Choroid plexus epithelial cell (primary cell): ENCODE results near the gene CHST11.

Source experiments
- DNase-seq: peaks from one replicate; pipeline ENCODE4 v3.0.0-alpha.2; 2010; ENCODE audit warnings: low read depth
- H3K4me3 ChIP-seq: 2 replicates; pipeline ENCODE4 v1.5.1; 2011; ENCODE audit warnings: low read depth, mild to moderate bottlenecking, control low read depth, low read length, moderate library complexity
- TF ChIP-seq, protein P1 (sequence below): conservative IDR thresholded peaks from 2 replicates; pipeline ENCODE4 v1.5.1; 2011; ENCODE audit warnings: low read depth, mild to moderate bottlenecking, control low read depth, inconsistent platforms, low read length, moderate library complexity

CHST11 gene

GRCh38 chr12:104734541-104735095, 277.9 kb downstream of the CHST11 start:
- TF ChIP-seq, protein P1, sequence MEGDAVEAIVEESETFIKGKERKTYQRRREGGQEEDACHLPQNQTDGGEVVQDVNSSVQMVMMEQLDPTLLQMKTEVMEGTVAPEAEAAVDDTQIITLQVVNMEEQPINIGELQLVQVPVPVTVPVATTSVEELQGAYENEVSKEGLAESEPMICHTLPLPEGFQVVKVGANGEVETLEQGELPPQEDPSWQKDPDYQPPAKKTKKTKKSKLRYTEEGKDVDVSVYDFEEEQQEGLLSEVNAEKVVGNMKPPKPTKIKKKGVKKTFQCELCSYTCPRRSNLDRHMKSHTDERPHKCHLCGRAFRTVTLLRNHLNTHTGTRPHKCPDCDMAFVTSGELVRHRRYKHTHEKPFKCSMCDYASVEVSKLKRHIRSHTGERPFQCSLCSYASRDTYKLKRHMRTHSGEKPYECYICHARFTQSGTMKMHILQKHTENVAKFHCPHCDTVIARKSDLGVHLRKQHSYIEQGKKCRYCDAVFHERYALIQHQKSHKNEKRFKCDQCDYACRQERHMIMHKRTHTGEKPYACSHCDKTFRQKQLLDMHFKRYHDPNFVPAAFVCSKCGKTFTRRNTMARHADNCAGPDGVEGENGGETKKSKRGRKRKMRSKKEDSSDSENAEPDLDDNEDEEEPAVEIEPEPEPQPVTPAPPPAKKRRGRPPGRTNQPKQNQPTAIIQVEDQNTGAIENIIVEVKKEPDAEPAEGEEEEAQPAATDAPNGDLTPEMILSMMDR, result no peak
- DNase-seq, result no peak

DNA sequence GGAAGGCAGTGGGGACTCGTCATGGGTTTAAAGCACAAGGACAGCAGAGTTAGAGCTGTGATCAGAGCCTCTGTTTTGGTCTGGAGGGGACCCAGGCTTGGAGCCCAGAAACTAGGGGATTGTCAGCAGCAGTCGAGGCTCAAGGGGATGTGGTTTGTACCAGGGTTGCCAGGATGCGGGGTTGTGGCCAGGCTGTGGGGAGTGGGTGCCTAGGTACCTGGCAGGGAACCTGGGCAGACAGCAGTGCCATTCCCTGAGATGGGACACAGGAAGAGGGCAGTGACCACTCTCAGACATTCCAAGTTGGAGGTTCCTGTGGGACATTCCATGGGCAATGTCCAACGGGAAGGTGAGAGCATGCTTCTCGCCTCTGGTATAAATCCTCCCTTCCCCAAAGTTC, 279.1 kb downstream of the CHST11 start:
- no peak for DNase-seq
- TF ChIP-seq, protein P1, result no peak
- H3K4me3 ChIP-seq, result no peak overlapping the region

More at GRCh38 chr12:104734541-104735095, 277.9 kb downstream of the CHST11 start:
- H3K4me3 ChIP-seq, result no peak overlapping the region

DNA sequence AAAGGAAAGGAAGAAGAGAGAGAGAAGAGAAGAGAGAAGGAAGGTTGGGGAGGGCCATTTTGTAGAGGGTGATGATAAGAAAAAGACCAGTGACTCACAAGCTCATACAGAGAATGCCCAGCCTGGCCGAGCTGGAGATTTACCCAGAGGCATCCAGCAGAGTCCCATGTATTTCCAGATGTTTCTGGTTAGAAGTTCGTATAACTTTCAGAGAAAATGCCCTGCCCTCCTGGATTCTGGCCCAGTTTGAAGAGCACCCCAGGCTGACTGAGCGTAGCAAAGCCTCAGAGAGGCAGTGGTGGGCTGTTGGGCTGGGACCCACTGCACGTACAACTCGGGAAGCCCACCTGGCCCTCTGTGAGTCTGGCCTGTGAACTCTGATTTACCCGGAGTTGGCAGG, 279.6 kb downstream of the CHST11 start:
- no peak overlapping the region for H3K4me3 ChIP-seq
- DNase-seq, result peak; percentile 87
- TF ChIP-seq, protein P1, result no peak

GRCh38 chr12:104737113-104737512, 280.4 kb downstream of the CHST11 start:
- no peak for DNase-seq
- TF ChIP-seq, protein P1, result no peak

GRCh38 chr12:104737791-104738301, 281.1 kb downstream of the CHST11 start:
- TF ChIP-seq, protein P1, result no peak
- no peak overlapping the region for H3K4me3 ChIP-seq
- no peak for DNase-seq

More at GRCh38 chr12:104737113-104737512, 280.4 kb downstream of the CHST11 start:
- no peak overlapping the region for H3K4me3 ChIP-seq

DNA sequence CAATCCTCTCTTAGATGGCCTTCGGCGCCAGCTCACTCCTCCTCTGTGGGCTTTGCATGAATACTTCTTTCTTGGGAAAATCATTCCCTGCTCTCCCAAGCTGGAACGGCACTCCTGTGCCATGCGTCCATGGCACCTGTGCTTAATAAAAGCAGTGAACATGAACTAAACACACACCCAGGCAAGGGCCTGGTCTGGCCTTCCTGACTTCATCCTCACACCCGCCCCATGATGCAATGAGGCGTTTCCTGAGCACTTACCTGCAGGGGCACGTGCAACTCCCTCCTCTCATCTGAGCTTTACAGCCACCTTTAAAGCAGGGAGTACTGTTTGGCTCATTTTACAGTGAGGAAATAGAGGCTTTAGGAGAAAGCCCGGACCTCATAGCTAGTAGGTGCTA, 281.6 kb downstream of the CHST11 start:
- TF ChIP-seq, protein P1, result no peak
- no peak for DNase-seq
- H3K4me3 ChIP-seq, result no peak overlapping the region
